SJCRH30 (cell line): Measurements from ENCODE around the gene PLPPR2. TPM values are rescaled to one million over a fixed set of nuclear protein-coding genes. Genes with fewer than 3 reads are reported as not detected.
A peak's percentile ranks its signal among the peaks of the same experiment; 100 is the strongest.
"Not testable (repeated sequence)": the region's sequence is repeated elsewhere in the genome, so short reads cannot be mapped to it uniquely, and the experiment has no call there.

Experiments
- DNase-seq, 2 experiments: peaks; one replicate each; pipeline ENCODE4 v3.0.0-alpha.2; 2015 to 2020
- H3K27ac ChIP-seq: fragments of 250-450 bp; sonication (Bioruptor Pico); 2 replicates; pipeline ENCODE4 v1.5.1; 2020; ENCODE audit warnings: mild to moderate bottlenecking, moderate library complexity
- H3K27me3 ChIP-seq: fragments of 250-450 bp; sonication (Bioruptor Pico); 2 replicates; pipeline ENCODE4 v1.5.1; 2020; ENCODE audit warnings: mild to moderate bottlenecking, moderate library complexity
- H3K36me3 ChIP-seq: fragments of 250-450 bp; sonication (Bioruptor Pico); 2 replicates; pipeline ENCODE4 v1.5.1; 2020; ENCODE audit warnings: mild to moderate bottlenecking, moderate library complexity
- H3K4me1 ChIP-seq: fragments of 250-450 bp; sonication (Bioruptor Pico); 2 replicates; pipeline ENCODE4 v1.5.1; 2020; ENCODE audit warnings: mild to moderate bottlenecking, moderate library complexity
- H3K4me3 ChIP-seq: fragments of 250-450 bp; sonication (Bioruptor Pico); 2 replicates; pipeline ENCODE4 v1.5.1; 2020; ENCODE audit warnings: mild to moderate bottlenecking, moderate library complexity
- H3K9me3 ChIP-seq: fragments of 250-450 bp; sonication (Bioruptor Pico); replicated peaks from 2 replicates; pipeline ENCODE4 v1.5.1; 2020; ENCODE audit warnings: mild to moderate bottlenecking, moderate library complexity
- total RNA-seq: library from RNA; depleted of rRNA; stranded (reverse); fragments of >200 nt; shearing (Covaris generic); gene quantifications from 2 replicates; pipeline ENCODE4 v1.2.3, GENCODE V29; 2014; rRNA removed

The PLPPR2 gene
- total RNA-seq: 0.10 and 0.59 TPM in 2 replicates

GRCh38 chr19:11355160-11356073 lies at the start of gene PLPPR2:
TSS of gene PLPPR2 (plus strand) at chr19:11355432. CDS start at chr19:11357674, 2,242 bp downstream.
- H3K27me3 ChIP-seq: no peaks in the 10 kb centered on the region; the same call in 1 of the 2 replicates
- no peaks in the 10 kb centered on the region for H3K9me3 ChIP-seq
- no peaks in the 10 kb centered on the region for H3K36me3 ChIP-seq
- H3K4me1 ChIP-seq: no peaks in the 10 kb centered on the region
- no peak within 1 kb of the TSS for H3K4me3 ChIP-seq
- DNase-seq: peak; percentile 60 to 63
- H3K27ac ChIP-seq: no peak within 1 kb of the TSS

- Histone ChIP-seq H3K36me3 (no peaks in the 10 kb centered on the region), H3K27me3 (0 out of 2 replicates have a peak, but pooled peaks cover 3% of the 10 kb centered on the region), H3K4me1 (no peaks in the 10 kb centered on the region), H3K4me3 (no peak overlapping the region), H3K9me3 (no peaks in the 10 kb centered on the region), H3K27ac (no peak overlapping the region)
- no peak for DNase-seq
These were observed 48.9 kb upstream of the PLPPR2 start for GRCh38 chr19:11306337-11306736.

GRCh38 chr19:11320278-11320995 lies 34.8 kb upstream of the PLPPR2 start:
- H3K4me1 ChIP-seq: peaks cover 41% of the 10 kb centered on the region
- not testable (repeated sequence) for H3K27ac ChIP-seq, H3K9me3 ChIP-seq, H3K36me3 ChIP-seq, DNase-seq, H3K27me3 ChIP-seq, H3K4me3 ChIP-seq

- Histone ChIP-seq H3K9me3 (no peaks in the 10 kb centered on the region), H3K4me3 (no peak overlapping the region), H3K4me1 (peaks cover 41% of the 10 kb centered on the region), H3K36me3 (no peaks in the 10 kb centered on the region), H3K27ac (no peak overlapping the region), H3K27me3 (no peaks in the 10 kb centered on the region)
- DNase-seq: no peak
These were observed 33.8 kb upstream of the PLPPR2 start for GRCh38 chr19:11321191-11322126.

- Histone ChIP-seq H3K4me1 (peaks cover 41% of the 10 kb centered on the region), H3K27me3 (no peaks in the 10 kb centered on the region), H3K36me3 (no peaks in the 10 kb centered on the region), H3K4me3 (no peak overlapping the region), H3K27ac (no peak overlapping the region), H3K9me3 (no peaks in the 10 kb centered on the region)
- DNase-seq: peak; percentile 51 to 68
These were observed 32.8 kb upstream of the PLPPR2 start for GRCh38 chr19:11322269-11323024.

- Histone ChIP-seq H3K4me1 (peaks cover 37% of the 10 kb centered on the region), H3K27ac (no peak overlapping the region), H3K27me3 (no peaks in the 10 kb centered on the region), H3K36me3 (no peaks in the 10 kb centered on the region), H3K4me3 (no peak overlapping the region), H3K9me3 (no peaks in the 10 kb centered on the region)
- DNase-seq: no peak
These were observed 31.6 kb upstream of the PLPPR2 start for GRCh38 chr19:11323601-11324078.

GRCh38 chr19:11324079-11324661 lies 31.1 kb upstream of the PLPPR2 start:
- no peaks in the 10 kb centered on the region for H3K36me3 ChIP-seq
- peaks cover 33% of the 10 kb centered on the region for H3K4me1 ChIP-seq
- DNase-seq: peak; percentile 73 to 82
- H3K4me3 ChIP-seq: no peak overlapping the region
- no peaks in the 10 kb centered on the region for H3K9me3 ChIP-seq
- no peaks in the 10 kb centered on the region for H3K27me3 ChIP-seq
- H3K27ac ChIP-seq: no peak overlapping the region

- H3K9me3 ChIP-seq: no peaks in the 10 kb centered on the region
- no peaks in the 10 kb centered on the region for H3K36me3 ChIP-seq
- H3K4me1 ChIP-seq: peaks cover 32% of the 10 kb centered on the region
- no peak for DNase-seq
- H3K27ac ChIP-seq: no peak overlapping the region
- no peak overlapping the region for H3K4me3 ChIP-seq
- no peaks in the 10 kb centered on the region for H3K27me3 ChIP-seq
These were observed 30.4 kb upstream of the PLPPR2 start for GRCh38 chr19:11324748-11325389.

GRCh38 chr19:11325544-11325943 lies 29.7 kb upstream of the PLPPR2 start:
- peaks cover 35% of the 10 kb centered on the region for H3K4me1 ChIP-seq
- H3K27me3 ChIP-seq: no peaks in the 10 kb centered on the region
- no peaks in the 10 kb centered on the region for H3K36me3 ChIP-seq
- no peak overlapping the region for H3K27ac ChIP-seq
- H3K4me3 ChIP-seq: no peak overlapping the region
- DNase-seq: no peak
- H3K9me3 ChIP-seq: no peaks in the 10 kb centered on the region

GRCh38 chr19:11330127-11330526 lies 25.1 kb upstream of the PLPPR2 start:
- no peaks in the 10 kb centered on the region for H3K27me3 ChIP-seq
- no peaks in the 10 kb centered on the region for H3K36me3 ChIP-seq

GRCh38 chr19:11331502-11331901 lies 23.7 kb upstream of the PLPPR2 start:
- Histone ChIP-seq H3K4me1 (peaks cover 4% of the 10 kb centered on the region), H3K27me3 (no peaks in the 10 kb centered on the region), H3K4me3 (no peak overlapping the region), H3K9me3 (no peaks in the 10 kb centered on the region), H3K36me3 (no peaks in the 10 kb centered on the region), H3K27ac (no peak overlapping the region)
- no peak for DNase-seq

More at GRCh38 chr19:11330127-11330526, 25.1 kb upstream of the PLPPR2 start:
- Histone ChIP-seq H3K4me3 (no peak overlapping the region), H3K9me3 (no peaks in the 10 kb centered on the region), H3K27ac (peak overlapping the region; percentile 40), H3K4me1 (peaks cover 4% of the 10 kb centered on the region)
- DNase-seq: peak; percentile 38 to 71

- Histone ChIP-seq H3K27ac (no peak overlapping the region), H3K4me3 (no peak overlapping the region), H3K36me3 (no peaks in the 10 kb centered on the region), H3K4me1 (peaks cover 4% of the 10 kb centered on the region), H3K27me3 (no peaks in the 10 kb centered on the region), H3K9me3 (no peaks in the 10 kb centered on the region)
- DNase-seq: no peak
These were observed 22.4 kb upstream of the PLPPR2 start for GRCh38 chr19:11332822-11333221.

GRCh38 chr19:11333838-11334237 lies 21.4 kb upstream of the PLPPR2 start:
- H3K27ac ChIP-seq, H3K9me3 ChIP-seq, H3K36me3 ChIP-seq, H3K4me3 ChIP-seq, DNase-seq, H3K27me3 ChIP-seq, H3K4me1 ChIP-seq: not testable (repeated sequence)
